Nephron (organoid): ENCODE results near the gene PHACTR1.

ENCODE experiments used
- H3K27ac Mint-ChIP-seq, 3 experiments: 2 replicates each; pipeline ENCODE4 v1.8.0; 2020; ENCODE audit warnings: mixed read lengths in 3 of 3, mild to moderate bottlenecking in 2 of 3, moderate library complexity in 1 of 3
- H3K27me3 Mint-ChIP-seq: 2 replicates; pipeline ENCODE4 v1.8.0; 2021; ENCODE audit warnings: low read depth, mild to moderate bottlenecking, moderate library complexity, mixed read lengths
- H3K36me3 Mint-ChIP-seq: 2 replicates; pipeline ENCODE4 v1.8.0; 2020; ENCODE audit warnings: low read depth, mixed read lengths
- H3K4me1 Mint-ChIP-seq: 2 replicates; pipeline ENCODE4 v1.8.0; 2020; ENCODE audit warnings: mixed read lengths
- H3K4me3 Mint-ChIP-seq, 3 experiments: 2 replicates each; pipeline ENCODE4 v1.8.0; 2020; ENCODE audit warnings: mild to moderate bottlenecking in 3 of 3, mixed read lengths in 3 of 3, moderate library complexity in 2 of 3
- H3K9me3 Mint-ChIP-seq: 2 replicates; pipeline ENCODE4 v1.8.0; 2020; ENCODE audit warnings: mixed read lengths
- TF ChIP-seq, protein P1 (sequence below), 3 experiments: fragments of 200-600 bp; sonication (generic); IDR thresholded peaks; one replicate each; pipeline ENCODE4 v1.5.0; 2021; ENCODE audit warnings: antibody characterized with exemption in 3 of 3; ENCODE audit not compliant: unreplicated experiment in 3 of 3

PHACTR1 gene

DNA sequence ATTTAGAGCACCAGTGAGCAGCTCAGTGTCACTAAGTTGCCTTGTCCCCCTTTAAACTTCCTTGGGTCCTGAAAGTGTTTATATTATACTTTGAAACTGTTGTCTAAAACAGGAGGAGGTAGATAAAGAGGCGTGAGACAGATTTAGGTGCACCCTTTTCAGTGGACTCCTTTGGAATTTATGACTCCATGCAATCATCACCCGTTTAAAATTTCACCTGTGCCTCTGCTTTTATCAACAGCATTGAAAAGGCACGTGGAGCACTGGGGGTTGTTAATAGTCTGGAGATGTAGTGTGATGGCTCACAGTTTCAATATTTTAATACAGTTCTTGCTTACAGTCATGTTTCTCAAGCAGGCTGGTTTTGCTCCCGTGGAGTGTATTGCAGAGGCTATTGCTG, 162.2 kb downstream of the PHACTR1 start:
- no peak overlapping the region for H3K4me3 Mint-ChIP-seq
- H3K36me3 Mint-ChIP-seq = no peaks in the 10 kb centered on the region
- H3K27me3 Mint-ChIP-seq = no peaks in the 10 kb centered on the region
- H3K9me3 Mint-ChIP-seq = no peaks in the 10 kb centered on the region
- H3K27ac Mint-ChIP-seq = no peak overlapping the region
- TF ChIP-seq, protein P1, sequence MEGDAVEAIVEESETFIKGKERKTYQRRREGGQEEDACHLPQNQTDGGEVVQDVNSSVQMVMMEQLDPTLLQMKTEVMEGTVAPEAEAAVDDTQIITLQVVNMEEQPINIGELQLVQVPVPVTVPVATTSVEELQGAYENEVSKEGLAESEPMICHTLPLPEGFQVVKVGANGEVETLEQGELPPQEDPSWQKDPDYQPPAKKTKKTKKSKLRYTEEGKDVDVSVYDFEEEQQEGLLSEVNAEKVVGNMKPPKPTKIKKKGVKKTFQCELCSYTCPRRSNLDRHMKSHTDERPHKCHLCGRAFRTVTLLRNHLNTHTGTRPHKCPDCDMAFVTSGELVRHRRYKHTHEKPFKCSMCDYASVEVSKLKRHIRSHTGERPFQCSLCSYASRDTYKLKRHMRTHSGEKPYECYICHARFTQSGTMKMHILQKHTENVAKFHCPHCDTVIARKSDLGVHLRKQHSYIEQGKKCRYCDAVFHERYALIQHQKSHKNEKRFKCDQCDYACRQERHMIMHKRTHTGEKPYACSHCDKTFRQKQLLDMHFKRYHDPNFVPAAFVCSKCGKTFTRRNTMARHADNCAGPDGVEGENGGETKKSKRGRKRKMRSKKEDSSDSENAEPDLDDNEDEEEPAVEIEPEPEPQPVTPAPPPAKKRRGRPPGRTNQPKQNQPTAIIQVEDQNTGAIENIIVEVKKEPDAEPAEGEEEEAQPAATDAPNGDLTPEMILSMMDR (IDR thresholded peaks at IDR 0.05; ENCODE audit: unreplicated experiment in 3 of 3) = no peak
- no peaks in the 10 kb centered on the region for H3K4me1 Mint-ChIP-seq

DNA sequence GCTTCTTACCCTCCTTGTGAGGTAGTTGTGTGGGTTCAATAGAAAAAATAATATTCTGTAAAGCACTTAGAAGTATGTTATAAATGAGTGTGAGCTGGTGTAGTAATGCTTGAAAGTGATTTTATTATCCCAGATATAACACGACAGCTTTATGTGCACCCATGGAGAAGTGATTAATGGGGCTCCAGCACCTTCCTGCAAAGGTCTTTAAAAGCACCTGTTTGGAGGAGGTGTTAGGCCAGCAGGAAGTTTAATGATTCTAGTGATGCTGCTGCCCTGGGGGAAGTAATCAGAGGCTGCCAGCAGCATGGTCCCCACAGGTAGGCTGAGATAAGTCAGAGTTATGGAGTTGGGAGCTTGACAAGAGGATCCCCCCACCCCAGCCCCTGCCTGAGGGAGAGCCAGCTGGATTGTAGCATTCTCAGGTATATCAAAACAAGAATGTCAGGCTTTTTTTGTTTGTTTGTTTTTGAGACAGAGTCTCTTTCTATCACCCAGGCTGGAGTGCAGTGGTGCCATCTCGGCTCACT, 166.3 kb downstream of the PHACTR1 start:
- Mint-ChIP-seq H3K4me1 (peaks cover 12% of the 10 kb centered on the region), H3K9me3 (no peaks in the 10 kb centered on the region), H3K27ac (no peak overlapping the region), H3K36me3 (no peaks in the 10 kb centered on the region), H3K4me3 (no peak overlapping the region), H3K27me3 (peaks cover 6% of the 10 kb centered on the region)
- TF ChIP-seq, protein P1 (IDR thresholded peaks at IDR 0.05; ENCODE audit: unreplicated experiment in 3 of 3) = no peak

DNA sequence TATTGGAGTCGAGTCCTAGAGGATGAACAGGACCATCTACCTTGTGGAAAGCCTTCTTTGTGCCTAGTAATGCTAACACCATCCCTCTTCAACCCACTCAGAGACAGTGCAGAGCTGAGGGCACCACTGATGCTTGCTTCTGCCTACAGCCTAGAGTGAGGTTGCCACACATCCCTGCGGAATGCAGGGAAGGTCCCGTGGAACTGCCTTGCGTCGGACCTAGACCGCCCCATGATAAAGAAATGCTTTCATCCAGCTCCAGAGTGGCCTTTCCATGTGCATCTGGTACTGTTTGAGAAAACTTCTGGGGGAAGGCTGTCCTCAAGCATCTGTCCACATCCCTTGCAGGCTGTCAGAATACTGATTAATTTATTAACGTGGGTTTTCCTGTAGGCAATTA, 168.4 kb downstream of the PHACTR1 start:
- H3K36me3 Mint-ChIP-seq = peaks cover 9% of the 10 kb centered on the region
- peaks cover 6% of the 10 kb centered on the region for H3K27me3 Mint-ChIP-seq
- peaks cover 12% of the 10 kb centered on the region for H3K4me1 Mint-ChIP-seq
- H3K4me3 Mint-ChIP-seq = no peak overlapping the region
- H3K27ac Mint-ChIP-seq = peak overlapping the region in 1 of 3 experiments; percentile 45
- H3K9me3 Mint-ChIP-seq = peaks cover 12% of the 10 kb centered on the region
- TF ChIP-seq, protein P1 (IDR thresholded peaks at IDR 0.05; ENCODE audit: unreplicated experiment in 3 of 3) = no peak

DNA sequence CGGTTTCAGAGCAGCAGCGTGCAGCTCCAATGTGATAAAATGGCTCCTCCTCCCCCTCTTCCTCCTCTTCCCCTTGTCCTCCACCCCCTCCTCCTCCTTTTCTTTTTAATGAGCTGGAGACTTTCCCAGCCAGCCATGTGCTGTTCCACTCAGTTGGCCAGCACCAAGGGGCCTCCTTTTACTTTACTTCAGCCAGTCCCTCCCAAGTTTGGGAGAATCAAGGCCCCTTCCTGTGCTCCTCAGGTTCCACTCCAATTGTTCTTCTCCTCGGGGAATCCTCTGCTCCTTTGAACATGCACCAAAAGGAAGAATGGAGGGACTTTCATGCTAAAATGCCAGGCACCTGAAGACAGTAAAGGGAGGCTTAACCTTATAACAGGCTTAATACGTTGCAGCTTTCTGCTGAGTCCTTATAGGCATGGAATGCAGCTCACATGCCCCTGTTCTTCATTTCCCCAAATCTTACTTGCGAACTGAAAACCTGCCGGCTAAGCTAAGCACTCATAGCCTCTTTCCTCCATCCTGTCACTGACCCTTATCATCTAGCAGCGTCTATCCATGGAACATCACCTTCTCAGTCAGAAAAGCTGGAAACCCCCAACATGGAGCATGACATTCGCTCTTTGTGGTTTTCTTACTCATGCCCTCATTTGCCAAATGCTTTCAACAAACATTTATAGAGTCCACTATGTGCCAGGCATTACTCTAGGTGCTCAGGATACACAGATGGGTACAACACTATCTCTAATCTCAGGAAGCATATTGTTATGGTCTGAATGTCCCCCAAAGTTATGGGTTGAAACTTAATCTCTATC, 170.6 kb downstream of the PHACTR1 start:
- TF ChIP-seq, protein P1 (IDR thresholded peaks at IDR 0.05; ENCODE audit: unreplicated experiment in 3 of 3) = no peak
- Mint-ChIP-seq H3K27ac (peak overlapping the region; percentile 36 to 64 (median 46)), H3K27me3 (peaks cover 6% of the 10 kb centered on the region), H3K4me1 (peaks cover 12% of the 10 kb centered on the region), H3K4me3 (no peak overlapping the region), H3K9me3 (peaks cover 29% of the 10 kb centered on the region), H3K36me3 (peaks cover 23% of the 10 kb centered on the region)

DNA sequence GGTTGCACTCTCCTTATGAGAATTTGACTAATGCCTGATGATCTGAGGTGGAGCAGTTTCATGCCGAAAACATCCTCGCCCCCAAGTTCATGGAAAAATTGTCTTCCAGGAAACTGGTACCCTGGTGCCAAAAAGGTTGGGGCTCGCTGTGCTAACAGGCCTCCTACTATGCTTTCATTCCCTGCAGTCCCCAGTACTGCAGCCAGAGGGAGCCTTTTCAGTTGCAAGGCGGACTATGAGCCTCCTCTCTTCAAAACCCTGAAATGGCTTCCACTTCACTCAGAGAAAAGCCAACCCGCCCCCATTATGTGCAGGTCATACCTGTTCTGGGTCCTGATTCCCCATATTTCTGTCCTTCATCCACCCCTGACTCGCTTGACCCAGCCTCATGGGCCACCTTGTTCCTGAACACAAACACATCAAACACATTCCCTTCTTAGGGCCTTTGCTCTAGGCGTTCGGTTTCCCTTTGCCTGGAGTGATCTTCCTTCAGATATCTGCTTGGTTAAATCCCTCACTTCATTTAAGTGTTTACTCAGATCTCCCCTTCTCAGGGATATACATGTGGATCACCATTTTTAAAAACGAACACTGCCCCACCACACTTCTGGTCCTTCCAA, 173.7 kb downstream of the PHACTR1 start:
- no peak overlapping the region for H3K27ac Mint-ChIP-seq
- peaks cover 29% of the 10 kb centered on the region for H3K9me3 Mint-ChIP-seq
- peaks cover 30% of the 10 kb centered on the region for H3K4me1 Mint-ChIP-seq
- H3K36me3 Mint-ChIP-seq = peaks cover 23% of the 10 kb centered on the region
- H3K27me3 Mint-ChIP-seq = peaks cover 6% of the 10 kb centered on the region
- TF ChIP-seq, protein P1 (IDR thresholded peaks at IDR 0.05; ENCODE audit: unreplicated experiment in 3 of 3) = no peak
- H3K4me3 Mint-ChIP-seq = no peak overlapping the region
